OCI-LY3 (cell line): ENCODE measurements around the gene PLAA.

Source experiments
- CTCF ChIP-seq: fragments of 200-600, 300-600 bp; sonication (generic); IDR thresholded peaks from 2 replicates; pipeline ENCODE4 v1.5.1; 2014; ENCODE audit warnings: antibody characterized with exemption, low read length, low read depth
- EZH2phosphoT487 ChIP-seq: fragments of 200-600 bp; shearing (Covaris generic); IDR thresholded peaks from 2 replicates; pipeline ENCODE4 v1.6.1; 2018; ENCODE audit warnings: antibody characterized with exemption, mixed run types, low read depth

- no peak for TF ChIP-seq CTCF
- no peak for TF ChIP-seq EZH2phosphoT487
These were observed 1.5 kb downstream of the PLAA start for GRCh38 chr9:26945591-26945990.
